Placental epithelial cell (primary cell): Measurements from ENCODE around the gene KMT2D. TPM values are rescaled to one million over a fixed set of nuclear protein-coding genes. Genes with fewer than 3 reads are reported as not detected.

Experiments
- total RNA-seq: library from RNA; depleted of rRNA; stranded (reverse); fragments of >200 nt; gene quantifications from 2 replicates; pipeline ENCODE4 v1.2.3, GENCODE V29; 2012

KMT2D gene, protein sequence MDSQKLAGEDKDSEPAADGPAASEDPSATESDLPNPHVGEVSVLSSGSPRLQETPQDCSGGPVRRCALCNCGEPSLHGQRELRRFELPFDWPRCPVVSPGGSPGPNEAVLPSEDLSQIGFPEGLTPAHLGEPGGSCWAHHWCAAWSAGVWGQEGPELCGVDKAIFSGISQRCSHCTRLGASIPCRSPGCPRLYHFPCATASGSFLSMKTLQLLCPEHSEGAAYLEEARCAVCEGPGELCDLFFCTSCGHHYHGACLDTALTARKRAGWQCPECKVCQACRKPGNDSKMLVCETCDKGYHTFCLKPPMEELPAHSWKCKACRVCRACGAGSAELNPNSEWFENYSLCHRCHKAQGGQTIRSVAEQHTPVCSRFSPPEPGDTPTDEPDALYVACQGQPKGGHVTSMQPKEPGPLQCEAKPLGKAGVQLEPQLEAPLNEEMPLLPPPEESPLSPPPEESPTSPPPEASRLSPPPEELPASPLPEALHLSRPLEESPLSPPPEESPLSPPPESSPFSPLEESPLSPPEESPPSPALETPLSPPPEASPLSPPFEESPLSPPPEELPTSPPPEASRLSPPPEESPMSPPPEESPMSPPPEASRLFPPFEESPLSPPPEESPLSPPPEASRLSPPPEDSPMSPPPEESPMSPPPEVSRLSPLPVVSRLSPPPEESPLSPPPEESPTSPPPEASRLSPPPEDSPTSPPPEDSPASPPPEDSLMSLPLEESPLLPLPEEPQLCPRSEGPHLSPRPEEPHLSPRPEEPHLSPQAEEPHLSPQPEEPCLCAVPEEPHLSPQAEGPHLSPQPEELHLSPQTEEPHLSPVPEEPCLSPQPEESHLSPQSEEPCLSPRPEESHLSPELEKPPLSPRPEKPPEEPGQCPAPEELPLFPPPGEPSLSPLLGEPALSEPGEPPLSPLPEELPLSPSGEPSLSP (N-terminal part only)
- total RNA-seq: 32.1 and 41.2 TPM in 2 replicates

DNA sequence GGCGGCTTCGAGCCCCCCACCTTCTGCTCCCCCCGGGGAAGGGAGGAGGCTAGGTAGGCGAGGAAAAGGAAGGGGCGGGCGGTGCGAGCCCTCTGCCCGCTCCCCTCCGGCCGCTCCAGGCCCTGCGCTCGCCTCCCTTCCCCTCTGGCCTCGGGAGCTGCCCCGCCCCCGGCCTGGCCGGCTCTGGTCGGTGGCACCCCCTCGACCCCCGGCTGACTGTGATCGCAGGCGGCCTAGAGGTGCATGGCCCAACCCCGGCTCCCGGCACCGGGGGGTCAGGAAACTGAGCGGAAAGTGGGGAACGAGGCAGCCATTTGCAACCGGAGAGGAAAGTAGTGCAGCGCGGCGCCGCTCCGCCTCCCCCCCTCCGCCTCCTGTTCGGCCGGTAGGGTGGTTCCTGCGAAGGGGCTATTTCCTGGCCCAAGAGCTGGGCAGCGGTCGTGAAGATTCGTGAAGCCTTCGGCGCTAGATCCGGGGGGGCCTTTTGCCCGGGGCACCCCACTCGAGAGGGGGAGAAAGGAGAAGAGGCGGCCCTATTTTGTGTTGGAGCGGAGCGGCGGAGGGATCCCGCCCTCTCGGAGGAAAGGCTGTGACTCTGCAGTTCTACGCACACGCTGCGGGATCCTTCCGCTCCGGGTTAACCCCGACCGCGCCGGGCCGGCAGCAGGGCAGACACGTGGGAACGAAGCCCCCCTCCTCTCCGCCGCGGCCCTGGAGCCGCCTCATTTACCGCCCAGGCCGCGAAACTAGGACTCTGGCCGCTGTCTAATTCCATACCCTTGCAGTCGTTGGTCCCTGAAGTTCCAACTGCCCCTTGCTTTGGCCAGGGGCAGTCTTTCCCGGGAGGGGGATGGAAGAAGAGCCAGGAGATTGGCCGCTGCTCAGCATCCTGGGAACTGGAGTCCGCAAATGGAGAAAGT, at the start of gene KMT2D:
Gene KMT2D (minus strand): TSS at position 558 of the 920 bp plus-strand sequence. CDS start 5,470 bp downstream, outside the sequence.

DNA sequence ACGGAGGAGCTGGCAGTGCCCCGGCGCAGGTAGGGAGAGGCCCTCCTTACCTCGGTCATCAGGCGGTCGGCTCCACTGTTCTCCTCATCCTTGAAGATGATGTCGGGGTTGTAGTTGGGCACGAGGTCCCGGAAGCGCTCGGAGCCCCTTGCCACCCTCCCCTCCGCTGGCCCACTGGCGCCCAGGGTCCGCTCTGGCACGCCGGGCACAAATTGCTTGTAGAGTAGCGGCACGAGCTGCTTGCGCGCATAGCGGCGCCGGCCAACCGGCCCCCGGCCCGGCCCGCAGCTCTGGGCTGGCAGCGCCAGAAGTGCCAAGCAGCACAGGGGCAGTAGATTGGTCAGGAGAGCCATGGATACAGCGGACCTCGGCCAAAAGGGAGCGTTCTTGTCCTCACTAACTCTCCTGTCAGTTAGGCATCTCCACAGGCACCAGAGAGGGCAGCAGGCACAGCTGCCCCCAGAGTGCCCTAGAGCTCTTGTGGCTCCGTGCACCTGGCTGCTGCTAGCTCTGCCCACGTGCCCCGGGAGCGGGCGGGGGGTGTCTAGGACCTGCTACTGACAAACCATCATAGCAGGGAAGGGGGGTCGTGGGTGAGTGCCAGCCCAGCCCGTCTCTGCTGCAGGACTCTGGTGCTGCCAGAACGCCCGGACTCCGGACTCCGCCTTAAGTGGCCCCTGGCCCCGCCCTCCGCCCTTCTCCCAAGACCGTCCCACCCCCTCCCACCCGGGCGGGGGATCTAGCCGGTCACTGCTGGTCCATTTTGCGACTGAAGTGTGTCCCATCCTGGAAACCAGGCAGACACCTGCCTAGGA, 33.8 kb upstream of the KMT2D start, which contains the start of gene DHH:
Gene DHH (minus strand): TSS at position 642 of the 815 bp plus-strand sequence. CDS start 289 bp downstream, at position 353.

DNA sequence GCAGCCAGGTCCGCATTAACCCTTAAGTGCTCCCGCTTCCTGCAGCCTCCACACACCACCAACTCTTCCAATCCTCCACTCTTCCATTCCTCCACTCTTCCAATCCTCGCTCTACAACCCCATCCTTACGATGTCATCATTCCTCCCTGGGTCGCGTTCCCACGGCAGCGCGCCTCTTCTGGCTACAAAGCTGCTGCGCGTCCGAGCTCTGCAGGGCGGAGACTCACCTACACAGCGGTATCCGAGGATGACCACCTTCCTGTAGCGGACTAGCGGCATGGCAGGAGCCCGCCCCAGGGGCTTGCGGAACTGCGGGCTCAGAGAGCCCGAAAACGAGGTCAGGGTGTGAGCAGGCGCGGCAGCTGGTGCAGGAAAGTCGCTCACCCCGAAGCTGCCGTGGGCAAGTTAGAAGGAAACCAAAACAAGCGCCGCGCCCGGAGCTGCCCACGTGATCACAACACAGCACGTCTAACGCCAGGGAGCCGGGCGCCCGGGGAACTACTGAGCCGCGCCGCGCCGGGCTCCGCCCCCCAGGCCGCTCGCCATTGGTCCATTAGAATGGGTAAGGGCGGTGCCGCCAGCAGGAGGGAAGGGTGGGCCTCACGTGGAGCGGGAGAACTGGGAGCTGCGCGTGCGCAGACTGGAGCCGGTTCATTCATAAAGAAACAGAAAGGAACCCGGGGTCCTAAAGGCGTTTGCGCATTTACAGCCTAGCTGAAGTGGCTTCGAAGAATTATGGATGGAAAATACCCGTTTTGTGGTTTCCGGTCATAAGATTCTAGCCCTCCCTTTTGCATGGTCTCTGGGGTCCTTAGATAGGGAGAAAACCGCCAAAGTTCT, 9.1 kb upstream of the KMT2D start, which contains the start of gene RHEBL1:
Gene RHEBL1 (minus strand): TSS at position 473 of the 840 bp plus-strand sequence. CDS start 194 bp downstream, at position 279.

DNA sequence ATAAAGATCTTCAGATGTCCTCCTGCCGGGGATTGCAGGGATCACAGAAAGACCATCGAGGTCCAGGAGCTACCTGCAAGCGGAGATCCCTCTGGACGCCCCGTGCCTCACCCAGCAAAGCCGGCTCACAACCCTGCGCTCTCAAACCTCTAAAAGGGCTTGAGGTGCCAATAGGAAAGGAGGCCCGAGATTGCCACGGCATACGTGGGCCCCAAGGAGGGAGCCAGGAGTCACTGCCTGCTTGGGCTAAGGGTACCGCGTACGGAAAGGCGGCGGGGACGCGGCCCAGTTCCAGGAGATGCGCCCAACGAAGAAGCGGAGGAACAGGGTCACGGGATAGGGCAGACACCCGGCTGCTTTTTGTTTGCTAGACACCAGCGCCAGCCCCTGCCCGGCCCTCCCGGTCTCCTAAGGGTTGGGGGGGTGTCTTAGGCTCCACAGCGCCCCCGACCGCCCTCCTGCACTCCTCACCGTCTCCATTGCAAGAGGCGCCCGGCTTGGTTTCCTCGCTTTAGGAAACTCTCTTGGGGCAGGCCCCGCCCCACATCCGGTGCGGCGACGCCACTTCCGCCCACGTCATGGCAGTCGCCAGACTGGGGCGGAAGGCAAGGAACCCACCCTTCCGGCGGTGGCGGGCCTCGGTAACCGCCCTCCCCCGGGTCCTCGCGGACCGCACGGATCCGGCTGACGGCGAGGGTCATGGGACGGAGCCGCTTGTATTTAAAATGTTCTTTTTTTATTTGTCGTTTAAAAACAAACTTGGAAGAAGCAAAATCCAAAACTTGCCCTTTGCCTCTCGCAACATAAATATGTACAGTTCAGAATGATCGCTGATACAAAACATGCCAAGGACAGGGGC, 42.1 kb downstream of the KMT2D start, which contains the start of gene PRKAG1:
Gene PRKAG1 (minus strand): TSS at position 516 of the 859 bp plus-strand sequence. CDS start 36 bp downstream, at position 480.

Other genes with a start within 250 kb of the KMT2D start
- gene CACNB3, start 242.3 kb downstream of the KMT2D start, total RNA-seq: 22.0 and 23.9 TPM in 2 replicates
- 56.7 and 80.9 TPM in 2 replicates for gene DDX23, start 208.6 kb downstream of the KMT2D start, total RNA-seq
- not detected in 2 replicates for gene RND1, start 194.9 kb downstream of the KMT2D start, total RNA-seq
- 34.1 and 47.1 TPM in 2 replicates for gene FKBP11, start 135.3 kb downstream of the KMT2D start, total RNA-seq
- 19.6 and 45.4 TPM in 2 replicates for gene ARF3, start 103.3 kb downstream of the KMT2D start, total RNA-seq
- gene WNT10B, start 89.1 kb downstream of the KMT2D start, total RNA-seq: 0.22 and 0.39 TPM in 2 replicates
- gene WNT1, start 82.5 kb downstream of the KMT2D start, total RNA-seq: 0.11 TPM in 1 of 2 replicates, not detected in the other
- under 0.01 and 0.22 TPM in 2 replicates for gene DDN, start 61.4 kb downstream of the KMT2D start, total RNA-seq
- gene PRKAG1, start 42.0 kb downstream of the KMT2D start, total RNA-seq: 72.2 and 74.6 TPM in 2 replicates
- gene RHEBL1, start 9.2 kb upstream of the KMT2D start, total RNA-seq: not detected in 2 replicates
- gene DHH, start 34.0 kb upstream of the KMT2D start, total RNA-seq: under 0.01 TPM in 1 of 2 replicates, not detected in the other
- 41.3 and 81.3 TPM in 2 replicates for gene LMBR1L, start 50.1 kb upstream of the KMT2D start, total RNA-seq
- 451 and 3,354 TPM in 2 replicates for gene TUBA1B, start 70.6 kb upstream of the KMT2D start, total RNA-seq
- 180 and 234 TPM in 2 replicates for gene TUBA1A, start 128.3 kb upstream of the KMT2D start, total RNA-seq
- gene TUBA1C, start 204.3 kb upstream of the KMT2D start, total RNA-seq: 221 and 908 TPM in 2 replicates
- not detected in 2 replicates for gene PRPH, start 234.4 kb upstream of the KMT2D start, total RNA-seq